AG04449 (cell line): Measurements from ENCODE around the gene CRYAB.

Experiments
- CTCF ChIA-PET: fragments of 350-600 bp; formaldehyde crosslinking; extraction: SDS; loops from one replicate; lab custom pipeline; 2021; ENCODE audit warnings: antibody characterized with exemption; lab: Yijun Ruan, JAX
- POLR2A ChIA-PET: fragments of 400-600, 350-600 bp; formaldehyde crosslinking; extraction: SDS; loops from one replicate; lab custom pipeline; 2020; ENCODE audit warnings: antibody characterized with exemption, inconsistent platforms; lab: Yijun Ruan, JAX
- DNase-seq: peaks from one replicate; pipeline ENCODE4 v3.0.0-alpha.2; 2010; ENCODE audit warnings: low read depth, low spot score
- H3K4me3 ChIP-seq: 2 replicates; pipeline ENCODE4 v1.5.1; 2011; ENCODE audit warnings: low read depth, mild to moderate bottlenecking, control low read depth, low read length
- CTCF ChIP-seq: IDR thresholded peaks from one replicate; pipeline ENCODE4 v1.5.1; 2011; ENCODE audit warnings: mild to moderate bottlenecking, moderate library complexity, low read length, control low read depth, inconsistent platforms; ENCODE audit not compliant: insufficient read depth; ENCODE audit errors: missing control alignments

The CRYAB gene

GRCh38 chr11:111930472-111930871 lies 18.9 kb upstream of the CRYAB start:
- ChIA-PET POLR2A (no interaction called here), CTCF (interaction anchor here (1.2 to 8.9 kb wide), 13 partner anchors 12 to 67 kb away, joined by 3 to 134 read pairs (median 7); partner anchors contain the start of genes ALG9, CRYAB, DIXDC1 and HSPB2)
- no peak overlapping the region for H3K4me3 ChIP-seq
- TF ChIP-seq CTCF, result no peak
- no peak for DNase-seq

- CTCF ChIA-PET, result interaction anchor here (0.7 to 7.7 kb wide), 13 partner anchors 8 to 353 kb away, joined by 3 to 134 read pairs (median 5); partner anchors contain the start of genes ALG9, C11orf52 and DIXDC1
- POLR2A ChIA-PET, result interaction anchor here (0.6 to 2.0 kb wide), 9 partner anchors 8 to 92 kb away, joined by 3 to 10 read pairs (median 3); partner anchors contain the start of genes C11orf52, CRYAB and DIXDC1
- no peak for TF ChIP-seq CTCF
- peak overlapping the region; percentile 49 for H3K4me3 ChIP-seq
- peak; percentile 85 for DNase-seq
Observed at GRCh38 chr11:111926505-111927391, 15.2 kb upstream of the CRYAB start.

- H3K4me3 ChIP-seq, result no peak overlapping the region
- TF ChIP-seq CTCF, result no peak
- DNase-seq, result no peak
- CTCF ChIA-PET, result interaction anchor here (1.2 to 7.7 kb wide), 9 partner anchors 10 to 354 kb away, joined by 4 to 134 read pairs (median 5); partner anchors contain the start of gene DIXDC1
- POLR2A ChIA-PET, result interaction anchor here (1.0 to 2.0 kb wide), 4 partner anchors 12 to 91 kb away, joined by 3 to 10 read pairs (median 6); partner anchors contain the start of gene CRYAB
Observed at GRCh38 chr11:111925953-111926352, 14.4 kb upstream of the CRYAB start.

GRCh38 chr11:111923951-111924350 lies 12.4 kb upstream of the CRYAB start:
- H3K4me3 ChIP-seq, result no peak overlapping the region
- POLR2A ChIA-PET, result interaction anchor here (1.4 kb wide), 1 partner anchor 12 kb away, joined by 5 read pairs; the partner anchor contains the start of gene CRYAB
- TF ChIP-seq CTCF, result no peak
- CTCF ChIA-PET, result interaction anchor here (1.1 to 3.9 kb wide), 5 partner anchors 9 to 58 kb away, joined by 3 to 18 read pairs (median 6); no protein-coding TSS in a partner anchor
- DNase-seq, result no peak

GRCh38 chr11:111923351-111923788 lies 11.8 kb upstream of the CRYAB start:
- CTCF ChIA-PET, result interaction anchor here (0.9 to 3.9 kb wide), 6 partner anchors 9 to 59 kb away, joined by 3 to 18 read pairs (median 6); no protein-coding TSS in a partner anchor
- no peak for DNase-seq
- H3K4me3 ChIP-seq, result no peak overlapping the region
- TF ChIP-seq CTCF, result no peak
- POLR2A ChIA-PET, result interaction anchor here (0.6 to 1.4 kb wide), 2 partner anchors 12 to 47 kb away, joined by 3 to 5 read pairs; partner anchors contain the start of gene CRYAB

GRCh38 chr11:111922803-111923202 lies 11.2 kb upstream of the CRYAB start:
- CTCF ChIA-PET, result interaction anchor here (0.9 to 2.6 kb wide), 5 partner anchors 8 to 59 kb away, joined by 3 to 11 read pairs (median 5); no protein-coding TSS in a partner anchor
- TF ChIP-seq CTCF, result no peak
- peak; percentile 72 for DNase-seq
- no peak overlapping the region; the same call in 1 of the 2 replicates for H3K4me3 ChIP-seq
- POLR2A ChIA-PET, result interaction anchor here (0.6 kb wide), 1 partner anchor 47 kb away, joined by 3 read pairs; no protein-coding TSS in a partner anchor
